ENCODE results near the gene KDM7A. TPM values are rescaled to one million over a fixed set of nuclear protein-coding genes. Genes with fewer than 3 reads are reported as not detected.

Gene KDM7A
- polyA plus RNA-seq, 3 donors = 11.8 to 12.4 (median 11.8) TPM

- DNase-seq (ENCODE audit: low read depth in 3 of 3, low spot score in 2 of 3) = no peak
Observed at GRCh38 chr7:140085447-140085846, 91.3 kb downstream of the KDM7A start.

- DNase-seq (ENCODE audit: low read depth in 3 of 3, low spot score in 2 of 3) = no peak
Observed at GRCh38 chr7:140084972-140085371, 91.8 kb downstream of the KDM7A start.

GRCh38 chr7:140084142-140084655 is 92.6 kb downstream of the KDM7A start:
- no peak for DNase-seq (ENCODE audit: low read depth in 3 of 3, low spot score in 2 of 3)

GRCh38 chr7:140082770-140083169 is 94.0 kb downstream of the KDM7A start:
- DNase-seq (ENCODE audit: low read depth in 3 of 3, low spot score in 2 of 3) = no peak

- no peak for DNase-seq (ENCODE audit: low read depth in 3 of 3, low spot score in 2 of 3)
Observed at GRCh38 chr7:140081774-140082425, 94.9 kb downstream of the KDM7A start.

- no peak for DNase-seq (ENCODE audit: low read depth in 3 of 3, low spot score in 2 of 3)
Observed at GRCh38 chr7:140080919-140081318, 95.9 kb downstream of the KDM7A start.

- DNase-seq (ENCODE audit: low read depth in 3 of 3, low spot score in 2 of 3) = no peak
Observed at GRCh38 chr7:140079121-140079536, 97.7 kb downstream of the KDM7A start.

- no peak for DNase-seq (ENCODE audit: low read depth in 3 of 3, low spot score in 2 of 3)
Observed at GRCh38 chr7:140078392-140078791, 98.4 kb downstream of the KDM7A start.

- DNase-seq (ENCODE audit: low read depth in 3 of 3, low spot score in 2 of 3) = no peak
Observed at GRCh38 chr7:140074780-140075179, 102.0 kb downstream of the KDM7A start.

- DNase-seq (ENCODE audit: low read depth in 3 of 3, low spot score in 2 of 3) = no peak
Observed at GRCh38 chr7:140070546-140070945, 106.2 kb downstream of the KDM7A start.

GRCh38 chr7:140069298-140069949 is 107.4 kb downstream of the KDM7A start:
- DNase-seq (ENCODE audit: low read depth in 3 of 3, low spot score in 2 of 3) = no peak

- no peak for DNase-seq (ENCODE audit: low read depth in 3 of 3, low spot score in 2 of 3)
Observed at GRCh38 chr7:140068033-140068432, 108.8 kb downstream of the KDM7A start.

GRCh38 chr7:140067052-140067451 is 109.7 kb downstream of the KDM7A start:
- DNase-seq (ENCODE audit: low read depth in 3 of 3, low spot score in 2 of 3) = no peak

GRCh38 chr7:140062528-140063299 is 114.1 kb downstream of the KDM7A start, which contains the start of gene PARP12:
Gene PARP12, minus strand, starts transcription at chr7:140062951. Its CDS starts 104 bp downstream, at chr7:140062847.
- peak in 2 of 3 donors; percentile 58 to 64 for DNase-seq (ENCODE audit: low read depth in 3 of 3, low spot score in 2 of 3)

GRCh38 chr7:140062118-140062527 is 114.7 kb downstream of the KDM7A start:
- DNase-seq (ENCODE audit: low read depth in 3 of 3, low spot score in 2 of 3) = no peak

GRCh38 chr7:140061607-140061930 is 115.2 kb downstream of the KDM7A start:
- DNase-seq (ENCODE audit: low read depth in 3 of 3, low spot score in 2 of 3) = no peak

GRCh38 chr7:140060788-140061606 is 115.8 kb downstream of the KDM7A start:
- no peak for DNase-seq (ENCODE audit: low read depth in 3 of 3, low spot score in 2 of 3)

- DNase-seq (ENCODE audit: low read depth in 3 of 3, low spot score in 2 of 3) = no peak
Observed at GRCh38 chr7:140060243-140060630, 116.5 kb downstream of the KDM7A start.

GRCh38 chr7:140059273-140060242 is 117.2 kb downstream of the KDM7A start:
- no peak for DNase-seq (ENCODE audit: low read depth in 3 of 3, low spot score in 2 of 3)
